K562 (cell line): ENCODE measurements around the gene NFAM1. TPM values are rescaled to one million over a fixed set of nuclear protein-coding genes. Genes with fewer than 3 reads are reported as not detected.

Experiments used
- ATAC-seq: fragments of 200-7000 bp; cut with Tn5 transposase; 3 replicates; pipeline ENCODE4 v1.9.1; 2020; ENCODE audit warnings: moderate library complexity
- BruUV-seq: library from RNA; stranded (reverse); fragments of 400-500 nt; replicated peaks from 2 replicates; lab custom pipeline; 2021; lab: Mats Ljungman, UMichigan
- CTCF ChIA-PET: fragments of 300-600 bp; formaldehyde crosslinking; extraction: SDS; loops from one replicate; lab custom pipeline; 2021; ENCODE audit warnings: low intra/inter-chr PET ratio; lab: Yijun Ruan, JAX
- POLR2A ChIA-PET: fragments of 300-600, 350-650 bp; sonication (Branson Sonifier 250); formaldehyde crosslinking; extraction: SDS; loops from one replicate; lab custom pipeline; 2021; ENCODE audit warnings: antibody characterized with exemption, inconsistent platforms; lab: Yijun Ruan, JAX
- DNase-seq, 4 experiments: peaks; one replicate each; pipeline versions ENCODE4 v3.0.0 to v3.0.0-alpha.2; 2011 to 2018; ENCODE audit warnings: low spot score in 3 of 4, mixed read lengths in 3 of 4; ENCODE audit errors: extremely low read depth in 1 of 4
- FAIRE-seq: peaks from 2 replicates; lab custom pipeline; 2011; peaks lifted over from hg19 to GRCh38; lab: Jason Lieb, UNC
- H2AFZ ChIP-seq: 2 replicates; pipeline ENCODE4 v1.6.0; 2011; ENCODE audit warnings: low read depth, low read length, control low read depth, inconsistent platforms
- H3K27ac ChIP-seq: fragments of 200-600 bp; 3 replicates; pipeline ENCODE4 v1.8.0; 2011; ENCODE audit warnings: low read depth, mild to moderate bottlenecking, control low read depth, inconsistent platforms, low read length, moderate library complexity, mixed read lengths; ENCODE audit errors: extremely low read depth
- H3K27me3 ChIP-seq, 2 experiments: fragments of 300-600 bp in 1 of 2; 2 replicates in 1 of 2; 3 replicates in 1 of 2; pipeline versions ENCODE4 v1.6.0 to v1.8.0; 2011; ENCODE audit warnings: inconsistent platforms in 2 of 2, low read length in 2 of 2, mild to moderate bottlenecking in 1 of 2, mixed read lengths in 1 of 2, moderate library complexity in 1 of 2; ENCODE audit not compliant: control insufficient read depth in 2 of 2, insufficient read depth in 2 of 2
- H3K36me3 ChIP-seq: fragments of 300-600 bp; 3 replicates; pipeline ENCODE4 v1.8.0; 2011; ENCODE audit warnings: mild to moderate bottlenecking, low read length, inconsistent platforms; ENCODE audit not compliant: control insufficient read depth, insufficient read depth
- H3K4me1 ChIP-seq, 2 experiments: fragments of 200-600 bp in 1 of 2; replicated peaks in 1 of 2; 2 replicates in 1 of 2; 3 replicates in 1 of 2; pipeline versions ENCODE4 v1.5.1 to v1.8.0; 2011; ENCODE audit warnings: inconsistent platforms in 2 of 2, low read length in 2 of 2, mild to moderate bottlenecking in 1 of 2, mixed read lengths in 1 of 2, moderate library complexity in 1 of 2; ENCODE audit not compliant: control insufficient read depth in 2 of 2, insufficient read depth in 2 of 2
- H3K4me2 ChIP-seq: 2 replicates; pipeline ENCODE4 v1.6.1; 2011; ENCODE audit warnings: low read length, control low read depth, inconsistent platforms, mixed read lengths; ENCODE audit not compliant: insufficient read depth
- H3K4me3 ChIP-seq: fragments of 200-600 bp; sonication (generic), shearing (Covaris generic); 2 replicates; pipeline ENCODE4 v1.5.1; 2016; ENCODE audit warnings: control low read depth, inconsistent platforms
- H3K79me2 ChIP-seq: fragments of 200-600 bp; 3 replicates; pipeline ENCODE4 v1.8.0; 2011; ENCODE audit warnings: low read length, inconsistent platforms; ENCODE audit not compliant: control insufficient read depth, insufficient read depth
- H3K9ac ChIP-seq, 2 experiments: 2 replicates each; pipeline versions ENCODE4 v1.6.0 to v1.6.1; 2011; ENCODE audit warnings: low read depth in 2 of 2, low read length in 2 of 2, control low read depth in 1 of 2, inconsistent platforms in 1 of 2, mild to moderate bottlenecking in 1 of 2, mixed read lengths in 1 of 2; ENCODE audit not compliant: insufficient read depth in 1 of 2
- H3K9me1 ChIP-seq: one replicate; pipeline ENCODE4 v1.6.0; 2011; ENCODE audit warnings: inconsistent platforms, mild to moderate bottlenecking, low read length, moderate library complexity; ENCODE audit not compliant: control insufficient read depth, insufficient read depth
- H3K9me3 ChIP-seq: replicated peaks from 2 replicates; pipeline ENCODE4 v1.5.1; 2011; ENCODE audit warnings: low read depth, low read length, inconsistent platforms; ENCODE audit not compliant: control insufficient read depth, insufficient read depth
- H4K20me1 ChIP-seq: replicated peaks from 2 replicates; pipeline ENCODE4 v1.6.1; 2011; ENCODE audit warnings: low read length, inconsistent platforms, mixed read lengths; ENCODE audit not compliant: control insufficient read depth, insufficient read depth
- BCOR ChIP-seq: fragments of 450-650 bp; IDR thresholded peaks from 2 replicates; pipeline ENCODE4 v1.6.1; 2016
- HNRNPH1 ChIP-seq: fragments of 200-400 bp; formaldehyde crosslinking; optimal IDR thresholded peaks from 2 replicates; pipeline ENCODE3; 2017; ENCODE audit warnings: low read depth, mild to moderate bottlenecking, low read length, moderate library complexity
- KDM4B ChIP-seq, 2 experiments: fragments of 450-650 bp in 1 of 2; sonication (generic) in 1 of 2; IDR thresholded peaks; 2 replicates each; pipeline ENCODE4 v1.6.1; 2016 to 2017; ENCODE audit warnings: borderline replicate concordance in 2 of 2, antibody characterized with exemption in 1 of 2, low read depth in 1 of 2, mild to moderate bottlenecking in 1 of 2
- MED1 ChIP-seq: sonication (generic); formaldehyde crosslinking; IDR thresholded peaks from 2 replicates; pipeline ENCODE4 v1.8.1; 2023; ENCODE audit warnings: missing genetic modification reagents, borderline replicate concordance
- MYBL2 ChIP-seq, 2 experiments: fragments of 450-650 bp in 1 of 2; sonication (generic) in 1 of 2; formaldehyde crosslinking in 1 of 2; IDR thresholded peaks; 2 replicates each; pipeline versions ENCODE4 v1.6.1 to v1.8.1; 2017 to 2022; ENCODE audit warnings: borderline replicate concordance in 1 of 2, inconsistent platforms in 1 of 2, low read depth in 1 of 2, mild to moderate bottlenecking in 1 of 2, missing genetic modification reagents in 1 of 2, moderate library complexity in 1 of 2
- NR2C2 ChIP-seq, 2 experiments: fragments of 200-800 bp in 1 of 2; sonication (Bioruptor generic) in 1 of 2; sonication (generic) in 1 of 2; formaldehyde crosslinking in 1 of 2; IDR thresholded peaks; 2 replicates each; pipeline versions ENCODE4 v1.6.1 to v1.8.0; 2016 to 2022; ENCODE audit warnings: mild to moderate bottlenecking in 1 of 2, missing compliant biosample characterization in 1 of 2, missing genetic modification characterization in 1 of 2, missing genetic modification reagents in 1 of 2
- RBBP5 ChIP-seq: fragments of 200-600 bp; sonication (generic); IDR thresholded peaks from 2 replicates; pipeline ENCODE4 v1.6.1; 2012; ENCODE audit warnings: borderline replicate concordance, mild to moderate bottlenecking, low read length, control low read depth, inconsistent platforms; ENCODE audit not compliant: insufficient read depth, poor library complexity, severe bottlenecking
- RBM34 ChIP-seq: fragments of 200-400 bp; formaldehyde crosslinking; IDR thresholded peaks from 2 replicates; pipeline ENCODE4 v1.6.1; 2018; ENCODE audit warnings: low read length, borderline replicate concordance; ENCODE audit not compliant: insufficient read depth
- ZNF551 ChIP-seq: fragments of 250-450 bp; sonication (Bioruptor Pico); IDR thresholded peaks from 2 replicates; pipeline ENCODE4 v1.5.0; 2021; ENCODE audit warnings: mild to moderate bottlenecking, moderate library complexity
- ZNF586 ChIP-seq: fragments of 450-650 bp; formaldehyde crosslinking; conservative IDR thresholded peaks from 2 replicates; pipeline ENCODE4 v1.4.0; 2020; ENCODE audit warnings: mild to moderate bottlenecking, moderate library complexity
- WGBS: fragments of 100-300 bp; shearing (Covaris generic); methylation state at CpG from one replicate; pipeline ENCODE4 v1.1.6; 2016; ENCODE audit warnings: low coverage, mixed read lengths; ENCODE audit not compliant: insufficient coverage; ENCODE audit errors: missing lambda C conversion rate; 5-methylcytosine and 5-hydroxymethylcytosine counted together
- in situ Hi-C: fragments of 300-500 bp; cut with MboI; formaldehyde crosslinking; loops from 4 replicates; pipeline ENCODE4 v1.15.0; 2018; ENCODE audit warnings: inconsistent platforms, mixed read lengths
- intact Hi-C: fragments of 100-400 bp; cut with micrococcal nuclease; formaldehyde crosslinking; loops from 2 replicates; pipeline ENCODE4 v1.14.2; 2022
- polyA plus RNA-seq, 8 experiments: library from polyadenylated mRNA; depleted of rRNA in 4 of 8; stranded (reverse) in 5 of 8; unstranded in 3 of 8; fragments of >200 nt; fragmentation: Nextera tagmentation in 2 of 8; fragmentation: Illumina TruSeq in 1 of 8; extraction: Ambion mirVana in 2 of 8; extraction: Trizol in 1 of 8; gene quantifications; 2 replicates each; pipeline versions ENCODE4 v1.2.1 to v1.2.3, GENCODE V29; 2011 to 2014; ENCODE audit warnings: inconsistent platforms in 1 of 8, missing spikeins in 1 of 8
- total RNA-seq, 7 experiments: library from RNA; depleted of rRNA in 6 of 7; stranded (reverse); fragments of >200 nt in 6 of 7; fragmentation: Illumina TruSeq in 2 of 7; extraction: Trizol in 2 of 7; gene quantifications; 2 replicates each; pipeline versions ENCODE4 v1.2.1 to v1.2.3, GENCODE V29; 2011 to 2021; ENCODE audit warnings: low replicate concordance in 1 of 7
- TF ChIP-seq, protein P1 (sequence below): IDR thresholded peaks from 3 replicates; pipeline ENCODE4 v1.6.1; 2011; ENCODE audit warnings: borderline replicate concordance, mild to moderate bottlenecking, moderate library complexity; ENCODE audit not compliant: insufficient read length; ENCODE audit errors: extremely low read depth
- TF ChIP-seq, protein P2 (sequence below): sonication (generic); formaldehyde crosslinking; IDR thresholded peaks from 2 replicates; pipeline ENCODE4 v1.8.0; 2022; ENCODE audit warnings: mild to moderate bottlenecking, missing genetic modification reagents, borderline replicate concordance

Gene NFAM1
- total and polyA plus RNA-seq, 9 of the 15 experiments (the other 6 are each of a cell fraction or from before 2014, with no cell fraction given), result 0.01 to 0.18 (median 0.03) TPM; not detected in 5

DNA sequence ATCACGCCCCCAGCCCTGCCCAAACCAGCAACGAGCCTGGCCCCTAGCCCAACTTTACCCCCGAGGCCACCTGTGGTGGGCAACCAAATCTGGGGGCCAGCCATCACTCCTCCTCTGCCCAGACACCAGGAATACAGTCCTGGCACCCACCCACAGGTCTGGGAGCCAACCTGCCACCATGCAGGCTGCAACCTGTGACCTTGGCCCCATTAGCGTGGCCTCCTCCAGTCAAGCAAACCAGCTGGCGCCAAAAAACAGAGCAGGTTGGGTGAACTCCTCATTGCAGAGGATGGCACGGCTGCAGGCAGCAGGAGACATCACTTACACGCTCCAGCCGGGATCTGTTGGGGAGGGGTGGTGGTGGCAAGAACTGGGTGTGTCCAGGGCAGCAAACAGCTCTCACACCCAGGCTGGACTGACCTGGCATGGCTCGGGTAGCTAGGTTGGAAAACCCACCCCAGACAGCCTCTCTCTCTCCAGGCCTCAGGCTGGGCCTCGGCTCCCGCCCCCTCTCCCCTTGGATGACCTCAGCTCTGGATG lies 96.3 kb downstream of the NFAM1 start:
- intact Hi-C loops (no loop called here), in situ Hi-C loops (no loop called here)
- Histone ChIP-seq H3K4me2 (no peak overlapping the region), H3K9me3 (no peaks in the 10 kb centered on the region), H3K4me1 (peaks cover 0 to 19% of the 10 kb centered on the region in 2 experiments; a peak in 2 of 5 replicates), H3K27ac (no peak overlapping the region), H3K9ac (no peak overlapping the region), H2AFZ (no peak overlapping the region), H3K9me1 (no peaks in the 10 kb centered on the region), H4K20me1 (peaks cover 15% of the 10 kb centered on the region; the same call in 1 of the 2 replicates), H3K4me3 (no peak overlapping the region), H3K27me3 (peaks cover 0 to 33% of the 10 kb centered on the region in 2 experiments; a peak in 3 of 5 replicates), H3K36me3 (no peaks in the 10 kb centered on the region), H3K79me2 (no peaks in the 10 kb centered on the region)
- FAIRE-seq (no peak), DNase-seq (no peak), ATAC-seq (no peak)
- ChIA-PET POLR2A (interaction anchor here (0.6 kb wide), 1 partner anchor 31 kb away, joined by 4 read pairs; no protein-coding TSS in a partner anchor), CTCF (no interaction called here)
- no TSS peak for BruUV-seq
- WGBS, result 20% methylated on average over 8 of the region's 11 CpGs
- TF ChIP-seq, protein P1, sequence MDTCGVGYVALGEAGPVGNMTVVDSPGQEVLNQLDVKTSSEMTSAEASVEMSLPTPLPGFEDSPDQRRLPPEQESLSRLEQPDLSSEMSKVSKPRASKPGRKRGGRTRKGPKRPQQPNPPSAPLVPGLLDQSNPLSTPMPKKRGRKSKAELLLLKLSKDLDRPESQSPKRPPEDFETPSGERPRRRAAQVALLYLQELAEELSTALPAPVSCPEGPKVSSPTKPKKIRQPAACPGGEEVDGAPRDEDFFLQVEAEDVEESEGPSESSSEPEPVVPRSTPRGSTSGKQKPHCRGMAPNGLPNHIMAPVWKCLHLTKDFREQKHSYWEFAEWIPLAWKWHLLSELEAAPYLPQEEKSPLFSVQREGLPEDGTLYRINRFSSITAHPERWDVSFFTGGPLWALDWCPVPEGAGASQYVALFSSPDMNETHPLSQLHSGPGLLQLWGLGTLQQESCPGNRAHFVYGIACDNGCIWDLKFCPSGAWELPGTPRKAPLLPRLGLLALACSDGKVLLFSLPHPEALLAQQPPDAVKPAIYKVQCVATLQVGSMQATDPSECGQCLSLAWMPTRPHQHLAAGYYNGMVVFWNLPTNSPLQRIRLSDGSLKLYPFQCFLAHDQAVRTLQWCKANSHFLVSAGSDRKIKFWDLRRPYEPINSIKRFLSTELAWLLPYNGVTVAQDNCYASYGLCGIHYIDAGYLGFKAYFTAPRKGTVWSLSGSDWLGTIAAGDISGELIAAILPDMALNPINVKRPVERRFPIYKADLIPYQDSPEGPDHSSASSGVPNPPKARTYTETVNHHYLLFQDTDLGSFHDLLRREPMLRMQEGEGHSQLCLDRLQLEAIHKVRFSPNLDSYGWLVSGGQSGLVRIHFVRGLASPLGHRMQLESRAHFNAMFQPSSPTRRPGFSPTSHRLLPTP, result no peak
- no peak for TF ChIP-seq ZNF586
- no peak for TF ChIP-seq NR2C2 (CRISPR knock-in tag; IDR thresholded peaks at IDR 0.05)
- TF ChIP-seq NR2C2 (tag; IDR thresholded peaks at IDR 0.05), result no peak
- no peak for TF ChIP-seq ZNF551 (CRISPR knock-in tag)
- TF ChIP-seq HNRNPH1, result no peak
- no peak for TF ChIP-seq MYBL2 (IDR thresholded peaks at IDR 0.05; ENCODE audit: low read depth)
- no peak for TF ChIP-seq MYBL2 (CRISPR knock-in tag; IDR thresholded peaks at IDR 0.05; ENCODE audit: borderline replicate concordance)
- TF ChIP-seq BCOR, result no peak
- no peak for TF ChIP-seq RBM34
- no peak for TF ChIP-seq KDM4B (IDR thresholded peaks at IDR 0.05; ENCODE audit: borderline replicate concordance in 2 of 2, low read depth in 1 of 2)
- TF ChIP-seq, protein P2, sequence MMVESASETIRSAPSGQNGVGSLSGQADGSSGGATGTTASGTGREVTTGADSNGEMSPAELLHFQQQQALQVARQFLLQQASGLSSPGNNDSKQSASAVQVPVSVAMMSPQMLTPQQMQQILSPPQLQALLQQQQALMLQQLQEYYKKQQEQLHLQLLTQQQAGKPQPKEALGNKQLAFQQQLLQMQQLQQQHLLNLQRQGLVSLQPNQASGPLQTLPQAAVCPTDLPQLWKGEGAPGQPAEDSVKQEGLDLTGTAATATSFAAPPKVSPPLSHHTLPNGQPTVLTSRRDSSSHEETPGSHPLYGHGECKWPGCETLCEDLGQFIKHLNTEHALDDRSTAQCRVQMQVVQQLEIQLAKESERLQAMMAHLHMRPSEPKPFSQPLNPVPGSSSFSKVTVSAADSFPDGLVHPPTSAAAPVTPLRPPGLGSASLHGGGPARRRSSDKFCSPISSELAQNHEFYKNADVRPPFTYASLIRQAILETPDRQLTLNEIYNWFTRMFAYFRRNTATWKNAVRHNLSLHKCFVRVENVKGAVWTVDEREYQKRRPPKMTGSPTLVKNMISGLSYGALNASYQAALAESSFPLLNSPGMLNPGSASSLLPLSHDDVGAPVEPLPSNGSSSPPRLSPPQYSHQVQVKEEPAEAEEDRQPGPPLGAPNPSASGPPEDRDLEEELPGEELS (CRISPR knock-in tag), result no peak
- no peak for TF ChIP-seq MED1 (CRISPR knock-in tag)
- TF ChIP-seq RBBP5, result no peak
